ENCODE measurements around the gene KRT75. TPM values are rescaled to one million over a fixed set of nuclear protein-coding genes. Genes with fewer than 3 reads are reported as not detected.
"Not testable (repeated sequence)": the region's sequence is repeated elsewhere in the genome, so short reads cannot be mapped to it uniquely, and the experiment has no call there.

The KRT75 gene
- total RNA-seq, 1 donor from 2014 or later = not detected

- H3K27ac Mint-ChIP-seq (ENCODE audit: unreplicated experiment) = no peak overlapping the region
- TF ChIP-seq CTCF (IDR thresholded peaks at IDR 0.05; ENCODE audit: partially characterized antibody, unreplicated experiment) = no peak
- peaks cover 7% of the 10 kb centered on the region for H3K9me3 Mint-ChIP-seq (ENCODE audit: unreplicated experiment)
- H3K4me3 Mint-ChIP-seq (ENCODE audit: unreplicated experiment) = no peak overlapping the region
- H3K4me1 Mint-ChIP-seq (ENCODE audit: low read depth, unreplicated experiment) = no peaks in the 10 kb centered on the region
- peaks cover 5% of the 10 kb centered on the region for H3K36me3 Mint-ChIP-seq (ENCODE audit: unreplicated experiment)
- DNase-seq = no peak
- H3K27me3 Mint-ChIP-seq (ENCODE audit: unreplicated experiment) = peaks cover 14% of the 10 kb centered on the region
Measured at GRCh38 chr12:52414936-52415335, 19.2 kb downstream of the KRT75 start.

- Mint-ChIP-seq H3K4me3 (ENCODE audit: unreplicated experiment) (no peak overlapping the region), H3K36me3 (ENCODE audit: unreplicated experiment) (peaks cover 5% of the 10 kb centered on the region), H3K9me3 (ENCODE audit: unreplicated experiment) (peaks cover 7% of the 10 kb centered on the region), H3K27ac (ENCODE audit: unreplicated experiment) (no peak overlapping the region), H3K4me1 (ENCODE audit: low read depth, unreplicated experiment) (no peaks in the 10 kb centered on the region), H3K27me3 (ENCODE audit: unreplicated experiment) (peaks cover 12% of the 10 kb centered on the region)
- DNase-seq = no peak
- TF ChIP-seq CTCF (IDR thresholded peaks at IDR 0.05; ENCODE audit: partially characterized antibody, unreplicated experiment) = no peak
Measured at GRCh38 chr12:52413782-52414345, 20.3 kb downstream of the KRT75 start.

GRCh38 chr12:52413202-52413601 is 21.0 kb downstream of the KRT75 start:
- no peak overlapping the region for H3K27ac Mint-ChIP-seq (ENCODE audit: unreplicated experiment)
- H3K36me3 Mint-ChIP-seq (ENCODE audit: unreplicated experiment) = peaks cover 8% of the 10 kb centered on the region
- no peak for TF ChIP-seq CTCF (IDR thresholded peaks at IDR 0.05; ENCODE audit: partially characterized antibody, unreplicated experiment)
- DNase-seq = no peak
- H3K27me3 Mint-ChIP-seq (ENCODE audit: unreplicated experiment) = peaks cover 16% of the 10 kb centered on the region
- peaks cover 12% of the 10 kb centered on the region for H3K9me3 Mint-ChIP-seq (ENCODE audit: unreplicated experiment)
- H3K4me3 Mint-ChIP-seq (ENCODE audit: unreplicated experiment) = no peak overlapping the region
- H3K4me1 Mint-ChIP-seq (ENCODE audit: low read depth, unreplicated experiment) = no peaks in the 10 kb centered on the region

- Mint-ChIP-seq H3K36me3 (ENCODE audit: unreplicated experiment) (peaks cover 8% of the 10 kb centered on the region), H3K27me3 (ENCODE audit: unreplicated experiment) (peaks cover 16% of the 10 kb centered on the region), H3K4me1 (ENCODE audit: low read depth, unreplicated experiment) (no peaks in the 10 kb centered on the region), H3K9me3 (ENCODE audit: unreplicated experiment) (peaks cover 16% of the 10 kb centered on the region), H3K4me3 (ENCODE audit: unreplicated experiment) (no peak overlapping the region), H3K27ac (ENCODE audit: unreplicated experiment) (no peak overlapping the region)
- no peak for TF ChIP-seq CTCF (IDR thresholded peaks at IDR 0.05; ENCODE audit: partially characterized antibody, unreplicated experiment)
- no peak for DNase-seq
Measured at GRCh38 chr12:52411815-52412214, 22.4 kb downstream of the KRT75 start.

GRCh38 chr12:52410589-52411248 is 23.5 kb downstream of the KRT75 start:
- peaks cover 16% of the 10 kb centered on the region for H3K27me3 Mint-ChIP-seq (ENCODE audit: unreplicated experiment)
- H3K9me3 Mint-ChIP-seq (ENCODE audit: unreplicated experiment) = peaks cover 13% of the 10 kb centered on the region
- H3K36me3 Mint-ChIP-seq (ENCODE audit: unreplicated experiment); H3K27ac Mint-ChIP-seq (ENCODE audit: unreplicated experiment); DNase-seq; H3K4me3 Mint-ChIP-seq (ENCODE audit: unreplicated experiment); H3K4me1 Mint-ChIP-seq (ENCODE audit: low read depth, unreplicated experiment): not testable (repeated sequence)

Measured in glutamatergic neuron (in vitro differentiated cells).